ENCODE data around the gene WDR33. TPM values are rescaled to one million over a fixed set of nuclear protein-coding genes. Genes with fewer than 3 reads are reported as not detected.
"Not testable (repeated sequence)": the region's sequence is repeated elsewhere in the genome, so short reads cannot be mapped to it uniquely, and the experiment has no call there.

WDR33 gene
- total RNA-seq, 1 experiment from 2014 or later = 29.9 TPM

GRCh38 chr2:127763776-127764175, 47.2 kb downstream of the WDR33 start:
- DNase-seq (ENCODE audit: low spot score) = no peak

GRCh38 chr2:127762846-127763245, 48.1 kb downstream of the WDR33 start:
- no peak for DNase-seq (ENCODE audit: low spot score)

- DNase-seq (ENCODE audit: low spot score) = no peak
Observed at GRCh38 chr2:127762441-127762840, 48.5 kb downstream of the WDR33 start.

- DNase-seq (ENCODE audit: low spot score) = no peak
Observed at GRCh38 chr2:127759931-127760330, 51.0 kb downstream of the WDR33 start.

GRCh38 chr2:127754186-127754585, 56.8 kb downstream of the WDR33 start:
- no peak for DNase-seq (ENCODE audit: low spot score)

- DNase-seq (ENCODE audit: low spot score) = no peak
Observed at GRCh38 chr2:127753374-127753773, 57.6 kb downstream of the WDR33 start.

- DNase-seq (ENCODE audit: low spot score) = not testable (repeated sequence)
Observed at GRCh38 chr2:127749537-127749936, 61.4 kb downstream of the WDR33 start.

GRCh38 chr2:127747621-127748020, 63.4 kb downstream of the WDR33 start:
- no peak for DNase-seq (ENCODE audit: low spot score)

- DNase-seq (ENCODE audit: low spot score) = no peak
Observed at GRCh38 chr2:127743477-127744026, 67.4 kb downstream of the WDR33 start.

GRCh38 chr2:127740665-127741288, 70.2 kb downstream of the WDR33 start:
- DNase-seq (ENCODE audit: low spot score) = no peak

- DNase-seq (ENCODE audit: low spot score) = no peak
Observed at GRCh38 chr2:127739800-127740199, 71.2 kb downstream of the WDR33 start.

GRCh38 chr2:127737892-127738291, 73.1 kb downstream of the WDR33 start:
- no peak for DNase-seq (ENCODE audit: low spot score)

- no peak for DNase-seq (ENCODE audit: low spot score)
Observed at GRCh38 chr2:127735537-127736399, 75.2 kb downstream of the WDR33 start.

- DNase-seq (ENCODE audit: low spot score) = no peak
Observed at GRCh38 chr2:127735044-127735443, 75.9 kb downstream of the WDR33 start.

- no peak for DNase-seq (ENCODE audit: low spot score)
Observed at GRCh38 chr2:127733816-127734537, 77.0 kb downstream of the WDR33 start.

GRCh38 chr2:127733113-127733815, 77.7 kb downstream of the WDR33 start:
- DNase-seq (ENCODE audit: low spot score) = no peak

- no peak for DNase-seq (ENCODE audit: low spot score)
Observed at GRCh38 chr2:127726158-127726880, 84.7 kb downstream of the WDR33 start.

- DNase-seq (ENCODE audit: low spot score) = no peak
Observed at GRCh38 chr2:127722807-127723206, 88.2 kb downstream of the WDR33 start.

GRCh38 chr2:127721978-127722355, 89.0 kb downstream of the WDR33 start:
- no peak for DNase-seq (ENCODE audit: low spot score)

- no peak for DNase-seq (ENCODE audit: low spot score)
Observed at GRCh38 chr2:127721311-127721977, 89.5 kb downstream of the WDR33 start.

Measured in H4 (cell line).